Suprapubic skin (tissue), 4 donors: ENCODE measurements around the gene MAP2. TPM values are rescaled to one million over a fixed set of nuclear protein-coding genes. Genes with fewer than 3 reads are reported as not detected.

ENCODE experiments used
- DNase-seq, 2 donors: peaks; one replicate each; pipeline ENCODE4 v3.0.0-alpha.2; 2019; ENCODE audit warnings: low spot score in 2 of 2
- H3K27ac ChIP-seq: fragments of 200-600 bp; sonication (generic); one replicate; pipeline ENCODE4 v1.5.1; 2019
- H3K27me3 ChIP-seq: fragments of 200-600 bp; sonication (generic); one replicate; pipeline ENCODE4 v1.5.1; 2019
- H3K36me3 ChIP-seq: fragments of 200-600 bp; sonication (generic); one replicate; pipeline ENCODE4 v1.5.1; 2019
- H3K4me1 ChIP-seq: fragments of 200-600 bp; sonication (generic); one replicate; pipeline ENCODE4 v1.5.1; 2019
- H3K4me3 ChIP-seq: fragments of 200-600 bp; sonication (generic); one replicate; pipeline ENCODE4 v1.5.1; 2019; ENCODE audit warnings: mild to moderate bottlenecking
- H3K9me3 ChIP-seq: fragments of 200-600 bp; sonication (generic); one replicate; pipeline ENCODE4 v1.5.1; 2019
- EP300 ChIP-seq: sonication (generic); formaldehyde crosslinking; IDR thresholded peaks from one replicate; pipeline ENCODE4 v1.6.1; 2017; ENCODE audit warnings: antibody characterized with exemption
- POLR2A ChIP-seq, 2 donors: fragments of 450-650 bp; IDR thresholded peaks; one replicate each; pipeline ENCODE4 v1.6.1; 2017; ENCODE audit warnings: antibody characterized with exemption in 2 of 2, mild to moderate bottlenecking in 2 of 2, moderate library complexity in 2 of 2
- POLR2AphosphoS5 ChIP-seq, 3 donors: sonication (generic); formaldehyde crosslinking; IDR thresholded peaks; one replicate each; pipeline ENCODE4 v1.6.1; 2017; ENCODE audit warnings: antibody characterized with exemption in 3 of 3
- WGBS: methylation state at CpG from one replicate; pipeline ENCODE4 v1.1.5; 2018; 5-methylcytosine and 5-hydroxymethylcytosine counted together
- total RNA-seq, 4 donors: library from RNA; depleted of rRNA; stranded (reverse); fragments of >200 nt; gene quantifications; one replicate each; pipeline ENCODE4 v1.1.0, GENCODE V29; 2016
- TF ChIP-seq, protein P1 (sequence below), 2 donors: fragments of 200-600 bp in 1 of 2; fragments of 450-650 bp in 1 of 2; sonication (generic) in 1 of 2; IDR thresholded peaks; one replicate each; pipeline ENCODE4 v1.5.1; 2016 to 2019; ENCODE audit warnings: antibody characterized with exemption in 2 of 2, mild to moderate bottlenecking in 1 of 2, moderate library complexity in 1 of 2

MAP2 gene
- total RNA-seq, 4 donors from 2014 or later: 42.0 to 54.5 (median 47.1) TPM

GRCh38 chr2:209614690-209615369 lies 191.0 kb downstream of the MAP2 start:
- H3K4me1 ChIP-seq: no peaks in the 10 kb centered on the region
- no peak overlapping the region for H3K4me3 ChIP-seq
- no peaks in the 10 kb centered on the region for H3K27me3 ChIP-seq
- 63% methylated on average over 6 of the region's 6 CpGs for WGBS
- no peaks in the 10 kb centered on the region for H3K36me3 ChIP-seq
- no peaks in the 10 kb centered on the region for H3K9me3 ChIP-seq
- TF ChIP-seq POLR2A (IDR thresholded peaks at IDR 0.05): no peak
- no peak for TF ChIP-seq EP300
- no peak for TF ChIP-seq POLR2AphosphoS5 (IDR thresholded peaks at IDR 0.05)
- TF ChIP-seq, protein P1, sequence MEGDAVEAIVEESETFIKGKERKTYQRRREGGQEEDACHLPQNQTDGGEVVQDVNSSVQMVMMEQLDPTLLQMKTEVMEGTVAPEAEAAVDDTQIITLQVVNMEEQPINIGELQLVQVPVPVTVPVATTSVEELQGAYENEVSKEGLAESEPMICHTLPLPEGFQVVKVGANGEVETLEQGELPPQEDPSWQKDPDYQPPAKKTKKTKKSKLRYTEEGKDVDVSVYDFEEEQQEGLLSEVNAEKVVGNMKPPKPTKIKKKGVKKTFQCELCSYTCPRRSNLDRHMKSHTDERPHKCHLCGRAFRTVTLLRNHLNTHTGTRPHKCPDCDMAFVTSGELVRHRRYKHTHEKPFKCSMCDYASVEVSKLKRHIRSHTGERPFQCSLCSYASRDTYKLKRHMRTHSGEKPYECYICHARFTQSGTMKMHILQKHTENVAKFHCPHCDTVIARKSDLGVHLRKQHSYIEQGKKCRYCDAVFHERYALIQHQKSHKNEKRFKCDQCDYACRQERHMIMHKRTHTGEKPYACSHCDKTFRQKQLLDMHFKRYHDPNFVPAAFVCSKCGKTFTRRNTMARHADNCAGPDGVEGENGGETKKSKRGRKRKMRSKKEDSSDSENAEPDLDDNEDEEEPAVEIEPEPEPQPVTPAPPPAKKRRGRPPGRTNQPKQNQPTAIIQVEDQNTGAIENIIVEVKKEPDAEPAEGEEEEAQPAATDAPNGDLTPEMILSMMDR (IDR thresholded peaks at IDR 0.05): no peak
- no peak for DNase-seq
- H3K27ac ChIP-seq: no peak overlapping the region

- Histone ChIP-seq H3K9me3 (no peaks in the 10 kb centered on the region), H3K4me1 (no peaks in the 10 kb centered on the region), H3K27me3 (no peaks in the 10 kb centered on the region), H3K4me3 (no peak overlapping the region), H3K27ac (no peak overlapping the region), H3K36me3 (no peaks in the 10 kb centered on the region)
- DNase-seq: no peak
- TF ChIP-seq POLR2AphosphoS5 (IDR thresholded peaks at IDR 0.05) (no peak), EP300 (no peak), POLR2A (IDR thresholded peaks at IDR 0.05) (no peak)
- TF ChIP-seq, protein P1 (IDR thresholded peaks at IDR 0.05): no peak
Observed at GRCh38 chr2:209619782-209620181, 195.9 kb downstream of the MAP2 start.

GRCh38 chr2:209624192-209624938 lies 200.5 kb downstream of the MAP2 start:
- Histone ChIP-seq H3K4me1 (no peaks in the 10 kb centered on the region), H3K27ac (no peak overlapping the region), H3K4me3 (no peak overlapping the region), H3K27me3 (no peaks in the 10 kb centered on the region), H3K36me3 (no peaks in the 10 kb centered on the region), H3K9me3 (no peaks in the 10 kb centered on the region)
- TF ChIP-seq EP300: no peak
- no peak for TF ChIP-seq POLR2AphosphoS5 (IDR thresholded peaks at IDR 0.05)
- TF ChIP-seq POLR2A (IDR thresholded peaks at IDR 0.05): no peak
- TF ChIP-seq, protein P1 (IDR thresholded peaks at IDR 0.05): no peak
- 90% methylated on average over 4 of the region's 4 CpGs for WGBS
- DNase-seq: no peak

GRCh38 chr2:209629597-209629996 lies 205.8 kb downstream of the MAP2 start:
- no peak overlapping the region for H3K4me3 ChIP-seq
- H3K27ac ChIP-seq: no peak overlapping the region
- no peaks in the 10 kb centered on the region for H3K4me1 ChIP-seq
- no peaks in the 10 kb centered on the region for H3K9me3 ChIP-seq
- no peaks in the 10 kb centered on the region for H3K36me3 ChIP-seq
- TF ChIP-seq POLR2AphosphoS5 (IDR thresholded peaks at IDR 0.05): no peak
- TF ChIP-seq POLR2A (IDR thresholded peaks at IDR 0.05): no peak
- TF ChIP-seq, protein P1 (IDR thresholded peaks at IDR 0.05): no peak
- no peak for TF ChIP-seq EP300
- no peak for DNase-seq
- no peaks in the 10 kb centered on the region for H3K27me3 ChIP-seq

GRCh38 chr2:209633911-209634310 lies 210.1 kb downstream of the MAP2 start:
- H3K9me3 ChIP-seq: no peaks in the 10 kb centered on the region
- H3K4me1 ChIP-seq: no peaks in the 10 kb centered on the region
- no peaks in the 10 kb centered on the region for H3K27me3 ChIP-seq
- no peaks in the 10 kb centered on the region for H3K36me3 ChIP-seq
- no peak overlapping the region for H3K27ac ChIP-seq
- 64% methylated on average over 2 of the region's 2 CpGs for WGBS
- H3K4me3 ChIP-seq: no peak overlapping the region
- no peak for DNase-seq
- TF ChIP-seq POLR2AphosphoS5 (IDR thresholded peaks at IDR 0.05): no peak
- TF ChIP-seq, protein P1 (IDR thresholded peaks at IDR 0.05): no peak
- no peak for TF ChIP-seq POLR2A (IDR thresholded peaks at IDR 0.05)
- no peak for TF ChIP-seq EP300
